Measurements from ENCODE around the gene SRRM2. TPM values are rescaled to one million over a fixed set of nuclear protein-coding genes. Genes with fewer than 3 reads are reported as not detected.
A peak's percentile ranks its signal among the peaks of the same experiment; 100 is the strongest.
"Not testable (repeated sequence)": the region's sequence is repeated elsewhere in the genome, so short reads cannot be mapped to it uniquely, and the experiment has no call there.

The SRRM2 gene
- total and polyA plus RNA-seq, 5 experiments from 2014 or later = 25.5 to 965 (median 110) TPM

DNA sequence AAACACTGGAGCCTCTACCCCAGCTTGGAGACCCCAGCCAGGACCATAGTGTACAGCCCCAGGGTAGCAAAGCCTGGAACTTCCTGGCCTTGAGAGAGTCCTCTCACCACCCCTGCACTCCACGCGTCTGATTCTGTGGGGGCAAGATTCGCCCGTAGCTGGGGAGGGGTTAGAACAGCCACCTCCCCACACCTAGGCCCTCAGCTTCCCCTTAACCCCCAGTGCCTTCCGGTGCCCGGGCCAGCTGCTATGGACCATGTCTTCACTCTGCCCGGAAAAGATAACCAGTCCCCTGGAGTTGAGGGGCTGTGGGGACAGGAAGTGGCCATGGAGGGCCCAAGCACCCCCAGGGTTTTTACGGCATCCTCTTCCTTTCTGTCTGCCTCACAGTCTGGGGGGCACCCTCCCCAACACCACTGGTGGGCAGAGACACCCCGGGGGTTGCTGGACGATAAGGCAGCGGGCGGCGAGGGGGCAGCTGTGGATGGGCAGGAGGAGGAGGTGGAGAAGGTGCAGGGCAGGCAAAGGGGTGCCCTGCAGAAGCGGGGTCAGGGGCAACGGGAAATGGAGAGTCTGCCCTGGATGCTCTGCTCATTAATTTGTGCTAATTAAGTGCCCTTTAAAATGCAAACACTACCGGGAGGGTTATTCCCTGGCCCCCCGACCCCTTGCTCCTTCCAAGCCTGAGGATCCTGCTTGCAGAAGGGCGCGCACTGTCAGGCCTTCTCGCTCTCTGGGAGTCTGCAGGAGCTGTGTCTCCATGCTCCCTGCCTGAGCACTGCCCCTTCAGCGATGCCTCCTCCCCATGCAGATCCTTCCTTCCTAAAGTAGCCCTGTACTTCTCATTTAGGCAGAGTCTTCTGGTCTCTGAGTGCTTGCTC is 34.8 kb upstream of the SRRM2 start:
- Mint-ChIP-seq H3K4me3 (peak overlapping the region in 1 of 10 donors; percentile 41), H3K27me3 (peaks cover 0 to 3% (median 0%) of the 10 kb centered on the region in 5 donors), H3K27ac (peak overlapping the region in 1 of 10 donors; percentile 48), H3K9me3 (no peaks in the 10 kb centered on the region), H3K4me1 (peaks cover 6 to 20% (median 12%) of the 10 kb centered on the region in 4 donors), H3K36me3 (no peaks in the 10 kb centered on the region)
- DNase-seq (no peak), ATAC-seq (no peak)
- POLR2A ChIA-PET = interaction anchor here (0.8 kb wide), 1 partner anchor 70 kb away, joined by 3 read pairs; the partner anchor contains the start of gene PRSS33

DNA sequence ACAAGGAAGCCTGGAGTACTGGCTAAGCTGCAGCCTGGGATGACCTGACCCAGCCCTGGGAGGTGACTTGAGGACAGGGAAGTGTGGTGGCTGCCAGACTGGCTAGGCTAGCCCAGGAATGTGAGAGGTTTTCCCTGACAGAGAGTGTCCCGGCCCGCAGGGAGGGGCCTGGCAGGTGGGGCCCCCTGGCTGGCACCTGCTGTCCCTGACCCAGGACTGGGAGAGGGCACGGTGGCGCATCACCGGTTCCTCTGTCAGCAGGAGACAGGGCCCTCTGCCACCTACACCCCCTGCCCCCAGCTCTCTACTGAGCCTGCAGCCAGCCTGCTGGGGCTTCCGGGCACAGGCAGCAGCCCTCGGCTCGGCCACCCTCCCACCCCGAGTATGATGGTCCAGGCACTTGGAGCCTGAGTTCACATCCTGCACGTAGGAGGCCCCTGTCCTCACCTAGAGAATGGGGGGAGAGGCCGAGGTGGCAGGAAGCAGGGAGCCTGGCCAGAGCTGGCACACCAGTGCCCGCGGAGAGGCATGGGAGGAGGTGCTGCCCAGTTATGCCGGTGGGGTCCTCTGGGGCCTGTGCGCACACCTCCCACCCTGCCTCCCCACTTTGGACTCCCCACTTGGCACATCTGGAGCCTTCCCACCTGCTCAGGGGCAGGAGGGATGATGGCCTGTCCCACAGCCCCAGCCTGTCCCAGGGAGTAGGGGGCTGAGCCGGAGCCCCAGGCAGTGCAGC is 32.9 kb upstream of the SRRM2 start:
- H3K9me3 Mint-ChIP-seq = no peaks in the 10 kb centered on the region
- ATAC-seq = no peak
- H3K27me3 Mint-ChIP-seq = peaks cover under 1 to 6% (median 4%) of the 10 kb centered on the region in 5 donors
- H3K27ac Mint-ChIP-seq = no peak overlapping the region
- POLR2A ChIA-PET = interaction anchor here (1.1 to 1.4 kb wide), 2 partner anchors 37 to 59 kb away, joined by 4 to 7 read pairs; partner anchors contain the start of gene KCTD5
- peak overlapping the region in 4 of 10 donors; percentile 39 to 71 (median 50) for H3K4me3 Mint-ChIP-seq
- H3K36me3 Mint-ChIP-seq = no peaks in the 10 kb centered on the region
- peaks cover 4 to 19% (median 12%) of the 10 kb centered on the region in 4 donors for H3K4me1 Mint-ChIP-seq
- DNase-seq = no peak

DNA sequence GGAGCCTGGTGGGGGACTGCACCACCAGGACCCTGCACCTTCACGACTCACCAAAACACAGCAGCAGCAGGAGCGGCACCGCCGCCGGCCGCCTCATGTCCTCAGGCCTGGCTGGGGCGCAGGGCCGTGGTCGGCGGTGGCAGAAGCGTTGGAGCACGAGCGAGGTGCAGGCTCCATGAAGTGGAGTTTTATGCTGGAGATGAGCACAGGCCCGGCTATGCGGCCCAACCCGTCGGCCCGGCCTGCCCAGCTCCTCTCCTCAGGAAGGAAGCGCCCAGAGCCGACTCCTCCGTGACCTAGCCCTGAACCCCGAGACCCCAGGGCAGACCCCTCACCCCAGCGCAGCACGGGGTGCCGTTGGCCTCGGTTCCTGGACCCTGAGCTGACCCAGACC is 32.4 kb upstream of the SRRM2 start, which contains the start of gene PRSS27:
TSS of gene PRSS27 (minus strand) at position 161 of the 394 bp plus-strand sequence. CDS start at position 97, 64 bp downstream.
- POLR2A ChIA-PET = interaction anchor here (1.0 to 1.4 kb wide), 3 partner anchors 31 to 58 kb away, joined by 3 to 7 read pairs (median 4); partner anchors contain the start of gene KCTD5
- DNase-seq = no peak

DNA sequence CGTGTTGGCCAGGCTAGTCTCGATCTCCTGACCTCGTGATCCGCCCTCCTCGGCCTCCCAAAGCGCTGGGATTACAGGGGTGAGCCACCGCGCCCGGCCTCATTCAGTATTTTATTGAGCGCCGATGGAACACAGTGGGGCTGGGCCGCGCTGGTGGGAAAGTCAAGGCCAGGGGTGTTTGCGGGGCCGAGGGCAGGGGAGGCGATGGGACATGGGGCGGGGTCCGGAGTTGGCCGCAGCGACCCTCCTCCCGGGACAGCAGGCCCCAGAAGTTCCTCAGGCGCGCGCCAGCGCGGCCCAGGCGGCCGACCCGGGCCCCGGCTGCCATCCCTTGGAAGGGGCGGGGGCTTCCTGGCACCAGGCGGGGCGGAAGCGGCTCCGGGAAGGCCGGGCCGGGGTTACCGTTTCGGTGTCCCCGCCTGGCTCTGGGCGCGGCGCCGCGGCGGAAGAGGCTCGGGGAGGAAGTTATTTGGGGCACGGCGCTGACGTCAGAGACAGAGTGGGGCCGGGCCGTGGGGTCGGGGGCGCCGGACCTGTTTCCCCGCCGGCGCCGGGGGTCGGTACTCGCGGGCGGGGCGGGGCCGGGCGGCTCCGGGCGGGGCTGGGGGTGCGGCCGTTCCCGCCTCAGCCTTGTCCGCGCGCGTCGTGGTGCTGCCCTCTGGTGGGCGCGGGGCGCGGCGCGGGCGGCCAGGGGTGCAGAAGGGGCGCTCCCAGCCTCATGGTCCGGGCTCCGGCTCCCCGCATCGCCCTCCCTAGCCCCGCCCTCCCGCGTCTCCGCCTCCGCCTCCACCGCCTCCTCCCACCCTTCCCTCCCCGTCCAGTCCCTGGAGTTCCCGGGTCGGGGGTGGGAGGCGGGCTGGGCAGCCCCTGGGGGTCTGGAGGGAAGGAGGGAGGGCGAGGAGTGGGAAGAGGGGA is 31.5 kb upstream of the SRRM2 start:
- H3K9me3 Mint-ChIP-seq = no peaks in the 10 kb centered on the region
- DNase-seq (peak; percentile 77 to 92 (median 82)), ATAC-seq (peak; percentile 91 to 93)
- H3K27me3 Mint-ChIP-seq = peaks cover 4 to 19% (median 8%) of the 10 kb centered on the region in 5 donors
- peak overlapping the region; percentile 50 to 81 (median 72) for H3K4me3 Mint-ChIP-seq
- POLR2A ChIA-PET = interaction anchor here (1.0 to 1.4 kb wide), 3 partner anchors 30 to 57 kb away, joined by 3 to 7 read pairs (median 4); partner anchors contain the start of gene KCTD5
- peak overlapping the region in 7 of 10 donors; percentile 63 to 91 (median 77) for H3K27ac Mint-ChIP-seq
- no peaks in the 10 kb centered on the region for H3K36me3 Mint-ChIP-seq
- H3K4me1 Mint-ChIP-seq = peaks cover 0 to 9% (median 5%) of the 10 kb centered on the region in 4 donors

More for the DNA sequence above, 32.4 kb upstream of the SRRM2 start, which contains the start of gene PRSS27:
- Mint-ChIP-seq H3K27me3 (peaks cover under 1 to 11% (median 5%) of the 10 kb centered on the region in 5 donors), H3K9me3 (no peaks in the 10 kb centered on the region), H3K4me3 (peak within 1 kb of the TSS; percentile 50 to 81 (median 72)), H3K27ac (peak within 1 kb of the TSS in 7 of 10 donors; percentile 63 to 91 (median 77)), H3K36me3 (no peaks in the 10 kb centered on the region), H3K4me1 (peaks cover 1 to 16% (median 8%) of the 10 kb centered on the region in 4 donors)
- ATAC-seq = no peak

DNA sequence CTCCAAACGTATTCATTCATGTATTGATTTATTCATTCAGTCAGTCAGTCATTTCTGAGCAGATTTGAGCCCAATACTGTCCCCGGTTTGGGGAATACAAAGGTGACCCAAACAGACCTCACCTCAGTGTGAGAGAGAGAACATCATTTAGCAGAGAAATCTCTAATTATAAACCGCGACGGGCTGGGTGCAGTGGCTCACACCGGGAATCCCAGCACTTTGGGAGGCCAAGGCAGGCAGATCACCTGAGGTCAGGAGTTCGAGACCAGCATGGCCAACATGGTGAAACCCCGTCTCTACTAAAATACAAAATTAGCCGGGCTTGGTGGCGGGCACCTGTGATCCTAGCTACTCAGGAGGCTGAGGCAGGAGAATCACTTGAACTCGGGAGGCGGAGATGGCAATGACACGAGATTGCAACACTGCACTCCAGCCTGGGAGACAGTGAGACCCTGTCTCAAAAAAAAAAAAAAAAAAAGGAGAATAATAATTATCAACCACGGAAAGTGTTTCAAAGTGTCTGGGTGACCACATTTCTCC is 30.7 kb upstream of the SRRM2 start:
- H3K9me3 Mint-ChIP-seq, H3K4me1 Mint-ChIP-seq, POLR2A ChIA-PET, ATAC-seq, H3K36me3 Mint-ChIP-seq: not testable (repeated sequence)
- peak in 1 of 10 donors; percentile 11 for DNase-seq
- Mint-ChIP-seq H3K27ac (peak overlapping the region in 6 of 10 donors; percentile 10 to 86 (median 42)), H3K27me3 (peaks cover 4 to 19% (median 8%) of the 10 kb centered on the region in 5 donors), H3K4me3 (peak overlapping the region; percentile 41 to 77 (median 64))

DNA sequence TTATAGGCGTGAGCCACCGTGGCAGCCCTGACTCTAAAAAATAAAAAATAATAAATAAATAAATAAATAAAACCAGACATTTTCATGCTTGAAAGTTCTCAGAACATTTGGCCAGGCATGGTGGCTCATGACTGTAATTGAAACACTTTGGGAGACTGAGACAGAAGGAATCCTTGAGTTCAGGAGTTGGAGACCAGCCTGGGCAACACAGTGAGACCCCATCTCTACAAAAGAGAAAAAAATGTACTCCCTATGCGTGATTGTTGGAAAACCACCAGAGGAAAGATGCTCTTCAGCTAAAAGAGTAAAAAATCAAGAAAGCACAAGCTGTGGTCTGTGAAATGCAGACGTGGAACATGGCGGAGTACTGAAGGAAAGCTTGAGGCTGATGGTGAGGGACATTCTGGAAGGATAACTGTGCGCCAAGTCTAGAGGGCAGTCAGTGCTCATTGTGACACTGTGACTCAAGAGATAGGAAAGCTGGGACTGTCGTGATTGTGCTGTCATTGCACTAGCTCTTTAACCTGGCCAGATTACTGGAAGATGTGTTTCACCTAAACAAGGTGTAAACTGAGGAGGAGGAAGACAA is 28.3 kb upstream of the SRRM2 start:
- Mint-ChIP-seq H3K4me3 (peak overlapping the region in 1 of 10 donors; percentile 1), H3K9me3 (no peaks in the 10 kb centered on the region), H3K27me3 (peaks cover 4 to 19% (median 8%) of the 10 kb centered on the region in 5 donors), H3K4me1 (peaks cover 0 to 7% (median 1%) of the 10 kb centered on the region in 4 donors), H3K27ac (no peak overlapping the region), H3K36me3 (no peaks in the 10 kb centered on the region)
- DNase-seq (no peak), ATAC-seq (no peak)
- POLR2A ChIA-PET = no interaction called here

DNA sequence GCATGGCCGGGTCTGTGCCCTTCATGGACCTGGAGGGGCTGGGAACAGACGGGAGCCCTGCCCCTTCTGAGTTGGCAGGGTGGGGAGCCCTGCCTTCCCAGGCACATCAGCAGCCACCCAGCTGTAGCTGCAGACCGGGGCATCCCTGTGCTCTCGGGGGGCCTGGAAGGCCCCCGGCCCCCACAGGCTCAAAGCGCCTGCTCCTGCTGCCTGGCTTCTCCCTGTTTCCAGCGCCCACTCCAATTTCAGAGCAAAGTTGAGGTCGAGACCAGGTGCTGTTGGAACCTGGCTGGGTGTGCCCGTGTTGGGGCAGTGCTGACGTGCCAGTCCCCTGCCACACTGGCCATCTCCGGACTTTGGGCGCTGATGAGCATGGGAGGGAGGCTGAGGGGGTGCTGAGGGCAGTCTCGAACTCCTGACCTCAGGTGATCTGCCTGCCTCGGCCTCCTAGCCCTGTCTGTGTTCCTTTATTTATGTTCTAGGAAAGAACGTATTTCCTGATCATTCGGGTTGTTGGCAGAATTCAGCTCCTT is 27.6 kb upstream of the SRRM2 start:
- Mint-ChIP-seq H3K4me1 (peaks cover 0 to 7% (median 1%) of the 10 kb centered on the region in 4 donors), H3K4me3 (no peak overlapping the region), H3K27ac (no peak overlapping the region), H3K9me3 (no peaks in the 10 kb centered on the region), H3K36me3 (no peaks in the 10 kb centered on the region), H3K27me3 (peaks cover 4 to 19% (median 8%) of the 10 kb centered on the region in 5 donors)
- no peak for ATAC-seq
- POLR2A ChIA-PET = no interaction called here
- peak in 1 of 10 donors; percentile 43 for DNase-seq

DNA sequence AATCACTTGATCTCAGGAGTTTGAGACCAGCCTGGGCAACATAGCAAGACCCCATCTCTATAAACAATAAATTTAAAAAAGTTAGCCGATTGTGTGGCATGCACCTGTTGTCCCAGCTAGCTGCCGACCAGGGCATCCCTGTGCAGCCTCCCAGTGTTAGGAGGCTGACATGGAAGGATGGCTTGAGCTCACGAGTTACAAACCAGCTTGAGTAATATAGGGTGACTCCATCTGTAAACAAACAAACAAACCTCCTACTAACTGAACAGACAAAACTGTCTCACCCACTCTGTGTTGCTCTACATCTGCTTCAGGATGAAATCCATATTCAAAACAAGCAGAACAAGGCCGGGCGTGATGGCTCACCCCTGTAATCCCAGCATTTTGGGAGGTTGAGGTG is 25.5 kb upstream of the SRRM2 start:
- H3K4me1 Mint-ChIP-seq = peaks cover 0 to 2% (median 0%) of the 10 kb centered on the region in 4 donors
- H3K27ac Mint-ChIP-seq = no peak overlapping the region
- no peak overlapping the region for H3K4me3 Mint-ChIP-seq
- peaks cover 4 to 19% (median 8%) of the 10 kb centered on the region in 5 donors for H3K27me3 Mint-ChIP-seq
- POLR2A ChIA-PET = no interaction called here
- DNase-seq = no peak
- no peaks in the 10 kb centered on the region for H3K36me3 Mint-ChIP-seq
- no peaks in the 10 kb centered on the region for H3K9me3 Mint-ChIP-seq
- no peak for ATAC-seq

DNA sequence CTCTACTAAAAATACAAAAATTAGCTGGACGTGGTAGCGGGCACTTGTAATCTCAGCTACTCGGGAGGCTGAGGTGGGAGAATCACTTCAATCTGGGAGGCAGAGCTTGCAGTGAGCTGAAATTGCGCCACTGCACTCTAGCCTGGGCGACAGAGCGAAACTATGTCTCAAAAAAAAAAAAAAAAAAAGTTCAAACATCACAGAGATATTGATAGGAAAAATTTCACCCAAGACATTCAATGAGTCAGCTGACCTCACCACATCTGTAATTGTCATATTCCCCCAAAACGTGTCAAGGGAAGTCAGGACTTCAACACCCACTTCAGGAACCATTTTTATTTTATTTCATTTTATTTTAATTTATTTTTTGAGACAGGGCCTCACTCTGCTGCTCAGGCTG is 24.4 kb upstream of the SRRM2 start:
- ATAC-seq = no peak
- Mint-ChIP-seq H3K27ac (no peak overlapping the region), H3K4me3 (no peak overlapping the region), H3K4me1 (no peaks in the 10 kb centered on the region), H3K36me3 (no peaks in the 10 kb centered on the region), H3K9me3 (no peaks in the 10 kb centered on the region), H3K27me3 (peaks cover 4 to 19% (median 8%) of the 10 kb centered on the region in 5 donors)
- POLR2A ChIA-PET = no interaction called here
- DNase-seq = no peak

DNA sequence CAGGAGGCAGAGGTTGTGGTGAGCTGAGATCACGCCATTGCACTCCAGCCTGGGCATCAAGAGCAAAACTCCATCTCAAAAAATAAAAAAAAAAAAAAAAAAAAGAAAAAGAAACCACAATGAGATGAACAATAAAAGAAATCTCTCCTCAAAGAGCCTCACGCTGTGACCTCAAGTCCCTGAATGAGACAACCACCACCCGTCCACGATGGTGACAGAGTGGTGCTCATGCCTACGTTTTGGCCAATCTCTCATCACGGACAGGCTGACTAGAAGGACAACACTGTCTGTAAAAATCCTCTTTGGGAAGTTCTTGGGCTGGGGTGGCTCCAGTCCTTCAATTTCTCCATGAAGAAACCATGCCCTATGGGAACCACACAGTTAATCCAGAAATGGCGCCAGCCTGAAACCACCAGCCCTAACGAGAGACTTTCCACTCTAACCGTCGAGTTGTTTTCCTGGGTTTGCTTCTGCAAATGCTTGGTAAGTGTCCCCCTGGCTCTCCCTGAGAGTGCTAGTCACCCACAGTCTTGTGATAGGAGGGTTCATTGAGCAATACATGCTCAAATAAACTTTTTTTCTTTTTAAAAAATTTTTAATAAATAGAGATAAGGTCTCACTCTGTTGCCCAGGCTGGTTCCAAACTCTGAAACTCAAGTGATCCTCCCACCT is 17.5 kb upstream of the SRRM2 start:
- H3K9me3 Mint-ChIP-seq = no peaks in the 10 kb centered on the region
- ATAC-seq (no peak), DNase-seq (no peak)
- H3K36me3 Mint-ChIP-seq = no peaks in the 10 kb centered on the region
- H3K4me3 Mint-ChIP-seq = no peak overlapping the region
- H3K27me3 Mint-ChIP-seq = peaks cover 0 to 9% (median 0%) of the 10 kb centered on the region in 5 donors
- POLR2A ChIA-PET = interaction anchor here (1.1 kb wide), 1 partner anchor 42 kb away, joined by 3 read pairs; the partner anchor contains the start of gene ELOB
- no peak overlapping the region for H3K27ac Mint-ChIP-seq
- H3K4me1 Mint-ChIP-seq = no peaks in the 10 kb centered on the region
